ENCODE measurements around the gene PDCD1LG2.

DNA sequence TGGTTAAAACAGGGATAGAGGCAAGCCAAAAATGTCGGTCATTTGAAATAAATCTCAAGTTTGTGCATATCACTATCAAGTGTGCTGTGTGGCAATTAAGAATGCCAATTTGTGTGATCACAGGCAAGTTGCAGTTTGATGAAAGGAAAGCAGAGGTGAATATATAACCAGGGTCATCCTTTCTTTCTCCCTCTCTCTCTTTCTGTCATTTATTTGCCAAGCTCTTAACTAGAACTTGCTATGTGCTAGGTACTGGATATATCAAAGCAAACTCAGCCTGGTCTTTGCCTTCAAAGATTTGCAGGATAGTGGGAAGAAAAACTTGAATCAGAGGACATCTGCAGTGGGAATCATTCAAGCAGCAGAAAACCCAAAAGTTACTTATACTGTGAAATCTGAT, 22.0 kb downstream of the PDCD1LG2 start:
- TF ChIP-seq, protein P1, sequence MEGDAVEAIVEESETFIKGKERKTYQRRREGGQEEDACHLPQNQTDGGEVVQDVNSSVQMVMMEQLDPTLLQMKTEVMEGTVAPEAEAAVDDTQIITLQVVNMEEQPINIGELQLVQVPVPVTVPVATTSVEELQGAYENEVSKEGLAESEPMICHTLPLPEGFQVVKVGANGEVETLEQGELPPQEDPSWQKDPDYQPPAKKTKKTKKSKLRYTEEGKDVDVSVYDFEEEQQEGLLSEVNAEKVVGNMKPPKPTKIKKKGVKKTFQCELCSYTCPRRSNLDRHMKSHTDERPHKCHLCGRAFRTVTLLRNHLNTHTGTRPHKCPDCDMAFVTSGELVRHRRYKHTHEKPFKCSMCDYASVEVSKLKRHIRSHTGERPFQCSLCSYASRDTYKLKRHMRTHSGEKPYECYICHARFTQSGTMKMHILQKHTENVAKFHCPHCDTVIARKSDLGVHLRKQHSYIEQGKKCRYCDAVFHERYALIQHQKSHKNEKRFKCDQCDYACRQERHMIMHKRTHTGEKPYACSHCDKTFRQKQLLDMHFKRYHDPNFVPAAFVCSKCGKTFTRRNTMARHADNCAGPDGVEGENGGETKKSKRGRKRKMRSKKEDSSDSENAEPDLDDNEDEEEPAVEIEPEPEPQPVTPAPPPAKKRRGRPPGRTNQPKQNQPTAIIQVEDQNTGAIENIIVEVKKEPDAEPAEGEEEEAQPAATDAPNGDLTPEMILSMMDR (IDR thresholded peaks at IDR 0.05; ENCODE audit: low read depth, low read length): no peak
- TF ChIP-seq EZH2phosphoT487 (IDR thresholded peaks at IDR 0.05; ENCODE audit: low read depth): no peak
